ENCODE measurements around the gene ZNF497. TPM values are rescaled to one million over a fixed set of nuclear protein-coding genes. Genes with fewer than 3 reads are reported as not detected.
A peak's percentile ranks its signal among the peaks of the same experiment; 100 is the strongest.

ZNF497 gene
- total and polyA plus RNA-seq, 4 donors: 0.60 to 4.4 (median 1.3) TPM

DNA sequence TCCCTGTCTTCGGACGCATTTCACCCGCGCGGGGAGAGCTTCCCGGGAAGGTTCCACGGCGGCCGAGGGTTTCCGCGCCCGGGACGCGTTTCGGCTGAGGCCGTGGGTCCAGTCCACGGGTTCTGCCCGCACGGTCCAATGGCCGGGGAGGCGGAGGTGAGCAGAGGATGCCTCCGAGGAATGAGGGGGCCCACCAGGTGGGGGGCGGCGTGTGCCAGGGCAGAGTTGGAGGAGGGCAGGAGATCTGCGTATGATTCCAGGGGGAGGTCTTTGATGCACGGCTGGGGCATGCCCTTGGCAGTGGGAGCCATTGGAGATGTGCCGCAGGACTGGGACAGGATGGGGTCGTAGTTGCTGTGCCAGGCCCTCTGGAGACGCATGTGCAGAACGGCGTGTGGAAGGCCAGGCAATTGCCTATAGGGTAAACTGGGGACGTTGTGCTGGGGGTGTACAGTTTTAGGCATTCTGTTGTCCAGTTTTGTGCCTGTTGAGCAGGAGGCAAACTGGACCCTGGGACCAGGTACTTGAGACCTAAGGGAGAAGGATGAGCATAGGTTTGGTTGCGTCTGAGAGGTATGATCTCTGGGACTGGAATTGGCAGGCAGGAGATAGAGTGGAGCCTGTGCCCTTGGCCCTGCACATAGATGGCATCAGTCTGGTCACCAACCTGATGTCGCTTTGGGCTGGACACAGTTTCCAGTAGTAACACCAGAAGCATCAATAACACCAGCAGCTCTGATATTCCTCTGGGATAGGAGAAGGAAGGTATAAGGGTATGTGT lies 46.6 kb upstream of the ZNF497 start:
- no peak for DNase-seq (ENCODE audit: low spot score)
- WGBS: 4% methylated on average over 34 of the region's 34 CpGs
- Histone ChIP-seq H3K9me3 (ENCODE audit: control insufficient read depth in 4 of 4, low read length in 3 of 4) (no peaks in the 10 kb centered on the region), H3K4me1 (ENCODE audit: control insufficient read depth in 4 of 4, insufficient read depth in 4 of 4, low read length in 3 of 4) (peaks cover 3 to 25% (median 21%) of the 10 kb centered on the region in 4 donors), H3K27ac (ENCODE audit: low read depth in 1 of 2, low read length in 2 of 2) (peak overlapping the region; percentile 80 to 83), H3K36me3 (ENCODE audit: control insufficient read depth in 4 of 4, insufficient read depth in 3 of 4, low read depth in 1 of 4, low read length in 3 of 4) (no peaks in the 10 kb centered on the region), H3K9ac (ENCODE audit: low read depth in 1 of 2, low read length in 2 of 2) (peak overlapping the region; percentile 27 to 41), H3K27me3 (ENCODE audit: control insufficient read depth in 4 of 4, insufficient read depth in 4 of 4, low read length in 3 of 4) (no peaks in the 10 kb centered on the region), H3K4me3 (ENCODE audit: low read depth in 1 of 3, low read length in 3 of 3) (peak overlapping the region; percentile 68 to 90 (median 76))
- TF ChIP-seq, protein P1, sequence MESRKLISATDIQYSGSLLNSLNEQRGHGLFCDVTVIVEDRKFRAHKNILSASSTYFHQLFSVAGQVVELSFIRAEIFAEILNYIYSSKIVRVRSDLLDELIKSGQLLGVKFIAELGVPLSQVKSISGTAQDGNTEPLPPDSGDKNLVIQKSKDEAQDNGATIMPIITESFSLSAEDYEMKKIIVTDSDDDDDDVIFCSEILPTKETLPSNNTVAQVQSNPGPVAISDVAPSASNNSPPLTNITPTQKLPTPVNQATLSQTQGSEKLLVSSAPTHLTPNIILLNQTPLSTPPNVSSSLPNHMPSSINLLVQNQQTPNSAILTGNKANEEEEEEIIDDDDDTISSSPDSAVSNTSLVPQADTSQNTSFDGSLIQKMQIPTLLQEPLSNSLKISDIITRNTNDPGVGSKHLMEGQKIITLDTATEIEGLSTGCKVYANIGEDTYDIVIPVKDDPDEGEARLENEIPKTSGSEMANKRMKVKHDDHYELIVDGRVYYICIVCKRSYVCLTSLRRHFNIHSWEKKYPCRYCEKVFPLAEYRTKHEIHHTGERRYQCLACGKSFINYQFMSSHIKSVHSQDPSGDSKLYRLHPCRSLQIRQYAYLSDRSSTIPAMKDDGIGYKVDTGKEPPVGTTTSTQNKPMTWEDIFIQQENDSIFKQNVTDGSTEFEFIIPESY (IDR thresholded peaks at IDR 0.05): no peak
- peak in 1 of 2 donors; percentile 49 for TF ChIP-seq HNF4A (conservative IDR thresholded peaks at IDR 0.05)

GRCh38 chr19:58408152-58409009 lies 45.8 kb upstream of the ZNF497 start, which contains the start of gene ZNF584:
Gene ZNF584 (plus strand): TSS chr19:58408649. CDS start chr19:58409148, 499 bp downstream.
- H3K4me3 ChIP-seq (ENCODE audit: low read depth in 1 of 3, low read length in 3 of 3): peak within 1 kb of the TSS; percentile 76 to 90 (median 86)
- H3K27me3 ChIP-seq (ENCODE audit: control insufficient read depth in 4 of 4, insufficient read depth in 4 of 4, low read length in 3 of 4): no peaks in the 10 kb centered on the region
- peak within 1 kb of the TSS; percentile 80 to 83 for H3K27ac ChIP-seq (ENCODE audit: low read depth in 1 of 2, low read length in 2 of 2)
- H3K9me3 ChIP-seq (ENCODE audit: control insufficient read depth in 4 of 4, low read length in 3 of 4): no peaks in the 10 kb centered on the region
- no peaks in the 10 kb centered on the region for H3K36me3 ChIP-seq (ENCODE audit: control insufficient read depth in 4 of 4, insufficient read depth in 3 of 4, low read depth in 1 of 4, low read length in 3 of 4)
- peaks cover 5 to 30% (median 21%) of the 10 kb centered on the region in 4 donors for H3K4me1 ChIP-seq (ENCODE audit: control insufficient read depth in 4 of 4, insufficient read depth in 4 of 4, low read length in 3 of 4)
- DNase-seq (ENCODE audit: low spot score): peak; percentile 94
- WGBS: under 1% methylated on average over 100 of the region's 100 CpGs
- H3K9ac ChIP-seq (ENCODE audit: low read depth in 1 of 2, low read length in 2 of 2): peak within 1 kb of the TSS; percentile 31 to 76
- no peak for TF ChIP-seq HNF4G (IDR thresholded peaks at IDR 0.05)
- peak; percentile 19 to 39 for TF ChIP-seq RXRA (IDR thresholded peaks at IDR 0.05)
- TF ChIP-seq MAX (IDR thresholded peaks at IDR 0.05): no peak
- TF ChIP-seq TAF1 (conservative IDR thresholded peaks at IDR 0.05): no peak
- TF ChIP-seq HNF4A (conservative IDR thresholded peaks at IDR 0.05): no peak
- peak; percentile 96 for TF ChIP-seq YY1 (IDR thresholded peaks at IDR 0.05)
- TF ChIP-seq NR2F2 (IDR thresholded peaks at IDR 0.05): no peak
- TF ChIP-seq RAD21 (IDR thresholded peaks at IDR 0.05): peak in 1 of 2 donors; percentile 49
- TF ChIP-seq FOXA1 (IDR thresholded peaks at IDR 0.05): no peak
- TF ChIP-seq, protein P2, sequence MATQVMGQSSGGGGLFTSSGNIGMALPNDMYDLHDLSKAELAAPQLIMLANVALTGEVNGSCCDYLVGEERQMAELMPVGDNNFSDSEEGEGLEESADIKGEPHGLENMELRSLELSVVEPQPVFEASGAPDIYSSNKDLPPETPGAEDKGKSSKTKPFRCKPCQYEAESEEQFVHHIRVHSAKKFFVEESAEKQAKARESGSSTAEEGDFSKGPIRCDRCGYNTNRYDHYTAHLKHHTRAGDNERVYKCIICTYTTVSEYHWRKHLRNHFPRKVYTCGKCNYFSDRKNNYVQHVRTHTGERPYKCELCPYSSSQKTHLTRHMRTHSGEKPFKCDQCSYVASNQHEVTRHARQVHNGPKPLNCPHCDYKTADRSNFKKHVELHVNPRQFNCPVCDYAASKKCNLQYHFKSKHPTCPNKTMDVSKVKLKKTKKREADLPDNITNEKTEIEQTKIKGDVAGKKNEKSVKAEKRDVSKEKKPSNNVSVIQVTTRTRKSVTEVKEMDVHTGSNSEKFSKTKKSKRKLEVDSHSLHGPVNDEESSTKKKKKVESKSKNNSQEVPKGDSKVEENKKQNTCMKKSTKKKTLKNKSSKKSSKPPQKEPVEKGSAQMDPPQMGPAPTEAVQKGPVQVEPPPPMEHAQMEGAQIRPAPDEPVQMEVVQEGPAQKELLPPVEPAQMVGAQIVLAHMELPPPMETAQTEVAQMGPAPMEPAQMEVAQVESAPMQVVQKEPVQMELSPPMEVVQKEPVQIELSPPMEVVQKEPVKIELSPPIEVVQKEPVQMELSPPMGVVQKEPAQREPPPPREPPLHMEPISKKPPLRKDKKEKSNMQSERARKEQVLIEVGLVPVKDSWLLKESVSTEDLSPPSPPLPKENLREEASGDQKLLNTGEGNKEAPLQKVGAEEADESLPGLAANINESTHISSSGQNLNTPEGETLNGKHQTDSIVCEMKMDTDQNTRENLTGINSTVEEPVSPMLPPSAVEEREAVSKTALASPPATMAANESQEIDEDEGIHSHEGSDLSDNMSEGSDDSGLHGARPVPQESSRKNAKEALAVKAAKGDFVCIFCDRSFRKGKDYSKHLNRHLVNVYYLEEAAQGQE (IDR thresholded peaks at IDR 0.05): peak; percentile 1
- peak; percentile 74 to 77 for TF ChIP-seq EGR1 (IDR thresholded peaks at IDR 0.05; ENCODE audit: low read depth in 2 of 2)
- peak; percentile 54 for TF ChIP-seq SP1 (IDR thresholded peaks at IDR 0.05)
- TF ChIP-seq JUND (IDR thresholded peaks at IDR 0.05): no peak
- TF ChIP-seq GABPA (IDR thresholded peaks at IDR 0.05 in 1 of 2, conservative IDR thresholded peaks at IDR 0.05 in 1 of 2): peak in 1 of 2 donors; percentile 91
- TF ChIP-seq, protein P3, sequence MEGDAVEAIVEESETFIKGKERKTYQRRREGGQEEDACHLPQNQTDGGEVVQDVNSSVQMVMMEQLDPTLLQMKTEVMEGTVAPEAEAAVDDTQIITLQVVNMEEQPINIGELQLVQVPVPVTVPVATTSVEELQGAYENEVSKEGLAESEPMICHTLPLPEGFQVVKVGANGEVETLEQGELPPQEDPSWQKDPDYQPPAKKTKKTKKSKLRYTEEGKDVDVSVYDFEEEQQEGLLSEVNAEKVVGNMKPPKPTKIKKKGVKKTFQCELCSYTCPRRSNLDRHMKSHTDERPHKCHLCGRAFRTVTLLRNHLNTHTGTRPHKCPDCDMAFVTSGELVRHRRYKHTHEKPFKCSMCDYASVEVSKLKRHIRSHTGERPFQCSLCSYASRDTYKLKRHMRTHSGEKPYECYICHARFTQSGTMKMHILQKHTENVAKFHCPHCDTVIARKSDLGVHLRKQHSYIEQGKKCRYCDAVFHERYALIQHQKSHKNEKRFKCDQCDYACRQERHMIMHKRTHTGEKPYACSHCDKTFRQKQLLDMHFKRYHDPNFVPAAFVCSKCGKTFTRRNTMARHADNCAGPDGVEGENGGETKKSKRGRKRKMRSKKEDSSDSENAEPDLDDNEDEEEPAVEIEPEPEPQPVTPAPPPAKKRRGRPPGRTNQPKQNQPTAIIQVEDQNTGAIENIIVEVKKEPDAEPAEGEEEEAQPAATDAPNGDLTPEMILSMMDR (IDR thresholded peaks at IDR 0.05; ENCODE audit: low read depth, low read length, missing input control): no peak
- TF ChIP-seq, protein P1 (IDR thresholded peaks at IDR 0.05): no peak
- no peak for TF ChIP-seq FOXA2 (IDR thresholded peaks at IDR 0.05)
- no peak for TF ChIP-seq ATF3 (IDR thresholded peaks at IDR 0.05)

Measured in liver (tissue), 9 donors.